Left ventricle myocardium superior (tissue), 1 donor: Measurements from ENCODE around the gene DYNC1LI2. TPM values are rescaled to one million over a fixed set of nuclear protein-coding genes. Genes with fewer than 3 reads are reported as not detected.
"Not testable (repeated sequence)": the region's sequence is repeated elsewhere in the genome, so short reads cannot be mapped to it uniquely, and the experiment has no call there.

Experiments
- ATAC-seq: fragments of 200-7000 bp; cut with Tn5 transposase; one replicate; pipeline ENCODE4 v1.9.1; 2020; ENCODE audit warnings: mild to moderate bottlenecking, moderate library complexity
- DNase-seq: peaks from one replicate; pipeline ENCODE4 v3.0.0-alpha.2; 2020
- intact Hi-C: fragments of 100-400 bp; cut with micrococcal nuclease; formaldehyde crosslinking; loops from one replicate; pipeline ENCODE4 v1.11.0; 2022
- total RNA-seq: library from RNA; stranded (reverse); fragmentation: NEBNext Ultra II Directional; extraction: Animal tissue kit (Norgen Biotek cat#: 25700); gene quantifications from one replicate; pipeline ENCODE4 v1.2.1, GENCODE V29; 2021
- donor health status: DM: no; HTN: yes; CAD: no; lungs with severe emphysema.

DYNC1LI2 gene
- total RNA-seq, 1 donor from 2014 or later, result 80.6 TPM

DNA sequence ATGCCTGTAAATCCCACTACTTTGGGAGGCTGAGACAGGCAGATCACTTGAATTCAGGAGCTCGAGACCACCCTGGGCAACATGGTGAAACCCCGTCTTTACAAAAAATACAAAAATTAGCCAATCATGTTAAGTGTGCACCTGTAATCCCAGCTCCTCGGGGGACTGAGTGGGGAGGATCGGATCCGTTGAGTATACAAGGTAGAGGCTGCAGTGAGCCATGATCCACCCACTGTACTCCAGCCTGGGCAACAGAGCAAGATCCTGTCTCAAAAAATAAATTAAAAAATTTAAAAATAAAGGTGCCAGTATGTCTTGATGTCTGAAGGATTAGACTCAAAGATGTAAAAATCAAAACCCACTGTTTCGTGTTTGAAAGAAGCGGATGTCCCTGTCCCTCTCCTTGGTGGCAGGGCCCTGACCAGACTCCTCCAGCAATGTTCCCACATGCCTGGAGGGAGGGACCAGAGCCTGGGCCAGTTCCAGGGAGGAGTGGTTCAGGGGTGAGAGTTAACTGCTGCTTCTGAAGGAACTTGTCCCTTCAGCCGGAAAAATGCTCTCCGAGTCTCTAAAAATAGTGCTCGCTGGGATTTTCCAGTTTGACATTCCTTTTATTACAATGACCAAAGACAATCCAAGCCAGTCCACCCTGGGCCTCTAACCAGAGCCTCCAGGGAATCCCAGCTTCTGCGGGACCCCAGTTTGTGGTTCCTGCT, 45.5 kb downstream of the DYNC1LI2 start:
- peak; percentile 77 for DNase-seq
- peak; percentile 89 for ATAC-seq
- intact Hi-C loops, result no loop called here

DNA sequence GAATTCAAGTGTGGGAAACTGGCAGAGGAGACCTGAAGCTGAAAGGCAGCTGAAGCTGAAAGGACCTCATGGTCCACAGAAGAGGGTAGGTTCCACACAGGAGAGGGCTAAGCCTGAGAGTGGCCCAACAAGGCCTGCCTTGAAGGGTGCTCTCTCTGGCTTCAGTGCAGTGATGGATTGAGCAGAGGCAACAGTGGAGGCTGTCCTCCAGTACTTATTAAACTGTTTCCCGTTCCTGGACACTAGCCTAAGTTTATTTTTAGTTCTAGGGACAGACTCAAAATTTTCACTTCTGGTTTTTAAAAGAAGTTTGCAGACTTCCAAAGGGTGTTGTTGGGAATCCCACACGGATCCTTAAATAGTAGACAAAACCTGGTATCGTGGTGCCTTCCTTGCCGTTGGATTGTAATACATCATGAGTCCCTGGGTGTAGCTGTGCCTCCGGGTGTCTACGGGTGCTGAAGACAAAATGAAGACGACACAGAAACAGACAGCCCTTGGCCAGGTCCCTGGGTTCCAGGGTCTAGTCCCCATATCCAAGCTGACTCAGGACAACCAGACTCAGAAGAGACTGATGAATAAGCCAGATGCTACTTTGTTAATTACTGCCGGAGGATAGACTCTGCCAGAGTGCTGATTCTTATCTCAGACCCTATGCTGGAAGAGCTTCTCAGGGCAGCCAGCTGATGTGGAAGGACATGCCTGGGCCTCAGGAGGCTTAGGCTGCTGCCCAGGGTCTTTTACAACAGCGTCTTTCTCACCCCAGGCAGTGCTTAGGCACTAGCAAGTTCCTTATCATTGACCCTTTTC, 47.8 kb downstream of the DYNC1LI2 start:
- no peak for DNase-seq
- ATAC-seq, result peak; percentile 43
- intact Hi-C loops, result no loop called here

DNA sequence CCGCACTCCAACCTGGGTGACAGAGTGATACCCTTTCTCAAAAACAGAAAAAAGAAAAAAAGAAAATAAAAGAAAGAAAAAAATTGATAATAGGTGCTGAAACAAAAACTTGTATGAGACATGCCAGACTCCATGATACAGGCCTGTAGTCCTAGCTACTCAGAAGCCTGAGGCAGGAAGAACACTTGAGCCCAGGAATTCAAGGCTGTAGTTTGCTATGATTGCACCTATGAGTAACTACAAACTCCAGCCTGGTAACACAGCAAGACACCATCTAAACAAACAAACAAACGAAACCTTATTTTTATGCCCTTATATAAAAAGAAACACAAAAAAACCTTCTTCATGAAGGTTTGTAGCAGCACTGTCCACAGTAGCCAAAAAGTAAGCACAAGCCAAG, 49.9 kb downstream of the DYNC1LI2 start:
- intact Hi-C loops, result no loop called here
- no peak for DNase-seq
- ATAC-seq, result no peak

DNA sequence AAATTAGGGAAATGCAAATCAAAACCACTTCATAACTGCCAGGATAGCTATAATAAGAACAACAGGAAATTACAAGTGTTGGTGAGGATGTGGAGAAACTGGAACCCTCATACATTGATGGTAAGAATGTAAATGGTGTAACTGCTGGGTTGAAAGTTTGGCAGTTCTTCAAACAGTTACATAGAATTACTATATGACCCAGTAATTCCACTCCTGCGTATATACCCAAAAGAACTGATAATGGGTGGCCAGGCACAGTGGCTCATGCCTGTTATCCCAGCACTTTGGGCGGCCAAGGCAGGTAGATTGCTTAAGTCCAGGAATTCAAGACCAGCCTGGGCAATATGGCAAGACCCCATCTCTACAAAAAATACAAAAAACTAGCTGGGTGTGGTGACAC, 50.4 kb downstream of the DYNC1LI2 start:
- DNase-seq, result no peak
- ATAC-seq, result no peak
- intact Hi-C loops, result no loop called here

DNA sequence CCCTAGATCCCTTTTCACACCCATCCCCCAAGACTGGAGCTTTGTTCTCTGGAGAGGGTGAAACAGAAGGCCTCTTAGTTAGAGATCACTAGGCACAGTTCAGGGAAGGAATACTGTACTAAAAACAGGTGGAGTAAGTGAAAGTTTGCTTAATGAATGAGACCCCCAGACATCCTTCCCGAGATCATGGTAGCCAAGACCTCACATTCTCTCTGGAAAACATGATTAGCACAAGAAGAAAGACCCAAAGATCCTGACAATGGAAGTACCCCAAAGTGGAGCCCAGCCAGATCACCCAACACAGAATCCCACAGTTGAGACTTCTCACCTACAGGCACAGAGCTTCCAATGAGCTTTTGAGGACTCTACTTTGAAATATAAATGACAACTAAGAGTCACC, 51.5 kb downstream of the DYNC1LI2 start:
- ATAC-seq (no peak), DNase-seq (no peak)
- intact Hi-C loops, result no loop called here

DNA sequence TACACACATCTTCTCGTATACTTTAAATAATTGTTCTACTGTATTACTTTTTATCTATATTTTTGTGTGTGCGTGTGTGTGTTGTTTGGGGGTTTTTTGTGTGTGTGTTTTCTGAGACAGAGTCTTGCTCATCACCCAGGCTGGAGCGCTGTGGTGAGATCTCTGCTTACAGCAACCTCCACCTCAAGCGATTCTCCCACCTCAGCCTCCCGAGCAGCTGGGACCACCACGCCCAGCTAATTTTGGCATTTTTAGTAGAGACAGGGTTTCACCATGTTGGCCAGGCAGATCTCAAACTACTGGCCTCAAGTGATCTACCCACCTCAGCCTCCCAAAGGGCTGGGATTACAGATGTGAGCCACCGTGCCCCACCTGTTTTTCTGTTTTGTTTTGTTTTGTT, 53.4 kb downstream of the DYNC1LI2 start:
- ATAC-seq, result no peak
- DNase-seq, result no peak
- intact Hi-C loops, result no loop called here

DNA sequence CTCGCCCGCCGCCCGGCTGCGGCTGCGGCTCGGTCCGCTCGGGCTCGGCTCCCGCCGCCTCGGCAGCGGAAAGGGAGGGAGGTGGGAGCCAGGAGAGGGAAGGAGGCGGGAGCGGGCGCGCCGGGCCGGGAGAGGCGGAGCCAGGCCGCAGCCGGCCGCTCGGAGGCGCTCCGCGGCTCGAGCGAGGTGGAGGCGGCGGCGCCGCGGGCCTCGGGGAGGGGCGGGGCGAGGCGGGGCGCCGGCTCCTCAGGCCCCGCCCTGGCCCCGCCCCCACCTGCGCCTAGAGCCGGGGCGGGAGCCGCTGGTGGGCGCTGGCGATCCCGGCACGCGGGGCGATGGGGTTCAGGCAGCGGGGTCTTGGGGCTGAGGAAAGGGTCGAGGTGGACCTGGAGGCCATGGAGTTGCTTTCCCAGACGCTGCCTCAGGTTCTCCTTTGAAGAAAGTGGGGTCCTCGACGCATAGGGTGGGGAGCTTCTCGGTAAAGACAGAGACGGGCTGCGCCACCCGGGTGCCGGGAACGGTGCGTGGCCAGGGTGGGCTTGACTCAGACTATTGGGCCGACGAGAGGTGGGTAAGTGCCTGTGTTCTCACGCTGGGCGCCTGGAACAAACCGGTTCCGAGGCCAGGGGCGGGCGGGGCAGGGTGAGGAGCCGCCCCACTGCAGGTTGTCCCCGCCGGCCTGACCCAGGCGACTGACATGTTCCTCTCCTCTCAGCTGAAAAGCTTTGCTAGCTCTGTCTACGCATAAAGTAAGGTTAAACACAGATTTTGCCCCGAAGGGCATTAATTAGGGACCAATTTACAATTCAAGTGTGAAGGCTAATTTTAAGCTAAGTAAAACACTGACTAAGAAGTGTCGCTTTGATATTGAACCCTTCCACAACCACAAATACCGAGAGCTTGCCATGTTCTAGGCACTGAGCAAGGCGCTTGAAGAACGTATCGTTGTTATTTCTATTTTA, 54.5 kb downstream of the DYNC1LI2 start, which contains the start of gene CMTM4:
Gene CMTM4, minus strand, starts transcription at position 75 of the 962 bp plus-strand sequence. CDS start 218 bp downstream, outside the sequence.
- DNase-seq (peak; percentile 93), ATAC-seq (peak; percentile 98)
- intact Hi-C loops, result no loop called here

DNA sequence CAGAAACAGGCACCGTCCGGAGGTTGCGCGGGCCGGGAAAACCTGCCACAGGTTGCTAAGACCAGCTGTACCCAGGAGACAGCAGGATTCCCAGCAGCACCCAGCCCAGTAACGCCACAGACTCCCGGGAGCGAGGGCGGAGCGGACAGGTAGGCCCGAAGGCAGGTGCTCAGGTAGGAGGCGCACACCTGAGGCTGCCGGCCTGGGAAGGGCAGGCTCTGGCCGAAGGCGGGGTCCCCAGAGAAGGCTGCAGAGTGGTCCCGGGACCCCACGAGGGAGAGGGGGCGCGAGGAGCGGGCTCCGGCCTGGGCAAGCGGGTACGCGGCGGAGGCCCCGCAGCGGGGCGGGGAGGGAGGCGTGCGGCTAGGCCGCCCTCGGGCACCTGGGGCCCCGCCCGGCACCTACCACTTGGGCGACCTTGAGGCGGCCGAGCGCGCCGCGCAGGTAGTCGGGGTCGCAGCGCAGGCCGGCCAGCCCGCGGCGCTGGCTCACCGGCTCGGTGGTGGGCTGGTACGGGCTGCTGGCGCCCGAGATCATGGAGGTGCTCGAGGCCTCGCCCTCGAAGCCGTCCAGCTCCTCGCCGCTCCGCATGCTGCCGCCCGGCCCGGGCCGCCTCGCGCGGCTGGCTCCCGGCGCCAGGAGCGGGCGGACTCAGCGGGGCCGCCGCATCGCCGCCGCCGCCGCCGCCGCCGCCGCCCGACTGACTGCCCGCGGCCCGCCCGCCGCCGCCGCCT, 55.3 kb downstream of the DYNC1LI2 start:
- peak; percentile 57 for DNase-seq
- intact Hi-C loops, result no loop called here
- ATAC-seq, result peak; percentile 13

DNA sequence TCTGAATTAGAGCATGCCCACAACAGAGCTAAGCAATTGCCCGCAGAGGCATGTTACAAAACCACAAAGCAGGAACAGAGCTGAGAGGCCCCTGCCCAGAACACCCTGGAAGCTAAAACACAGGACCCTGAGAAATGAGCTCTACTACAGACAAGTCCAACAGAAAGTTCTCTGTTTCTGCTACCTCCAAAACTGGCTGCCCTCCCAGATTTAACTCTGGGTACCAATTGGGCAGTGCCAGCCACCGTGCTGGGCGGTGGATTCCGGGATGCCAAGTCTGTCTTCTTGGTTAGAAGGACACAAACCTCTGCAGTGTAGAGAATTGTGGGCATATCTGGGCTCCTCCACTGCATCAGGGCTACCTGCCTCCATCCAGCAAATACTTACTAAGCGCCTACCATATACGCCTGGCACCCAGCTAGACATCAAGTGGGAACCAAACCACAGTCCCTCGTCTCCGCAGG, 55.9 kb downstream of the DYNC1LI2 start:
- DNase-seq (no peak), ATAC-seq (no peak)
- intact Hi-C loops, result no loop called here

DNA sequence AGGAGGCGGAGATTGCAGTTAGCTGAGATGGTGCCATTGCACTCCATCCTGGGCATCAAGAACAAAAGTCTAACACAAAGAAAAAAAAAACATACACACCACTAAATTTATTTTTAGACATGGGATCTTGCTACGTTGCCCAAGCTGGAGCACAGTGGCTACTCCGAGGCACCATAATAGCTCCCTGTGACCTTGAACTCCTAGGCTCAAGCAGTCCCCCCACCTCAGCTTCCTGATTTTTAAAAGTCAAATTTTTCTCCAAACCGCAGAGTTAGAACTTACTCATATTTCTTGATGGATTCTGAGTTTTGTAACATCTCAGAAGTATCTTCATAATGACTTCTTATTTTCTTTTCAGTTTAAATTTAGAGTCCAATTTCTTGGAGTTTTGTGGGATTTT, 58.3 kb downstream of the DYNC1LI2 start:
- DNase-seq, result no peak
- intact Hi-C loops, result no loop called here
- ATAC-seq, result no peak

DNA sequence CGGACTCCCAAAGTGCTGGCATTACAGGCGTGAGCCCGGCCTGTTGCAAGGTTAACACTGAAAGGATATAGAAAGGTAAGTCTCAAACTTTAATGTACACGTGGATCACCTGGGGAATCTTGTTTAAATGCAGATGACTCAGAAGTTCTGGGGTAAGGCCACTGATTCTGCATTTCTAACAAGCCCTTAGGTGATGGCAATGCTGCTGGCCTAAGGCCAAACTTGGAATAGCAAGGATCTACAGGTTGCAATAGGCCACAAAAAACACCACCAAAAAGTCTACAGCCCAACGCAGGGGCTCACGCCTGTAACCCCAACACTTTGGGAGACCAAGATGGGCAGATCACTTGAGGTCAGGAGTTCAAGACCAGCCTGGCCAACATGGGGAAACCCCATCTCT, 59.1 kb downstream of the DYNC1LI2 start:
- no peak for ATAC-seq
- intact Hi-C loops, result no loop called here
- no peak for DNase-seq

DNA sequence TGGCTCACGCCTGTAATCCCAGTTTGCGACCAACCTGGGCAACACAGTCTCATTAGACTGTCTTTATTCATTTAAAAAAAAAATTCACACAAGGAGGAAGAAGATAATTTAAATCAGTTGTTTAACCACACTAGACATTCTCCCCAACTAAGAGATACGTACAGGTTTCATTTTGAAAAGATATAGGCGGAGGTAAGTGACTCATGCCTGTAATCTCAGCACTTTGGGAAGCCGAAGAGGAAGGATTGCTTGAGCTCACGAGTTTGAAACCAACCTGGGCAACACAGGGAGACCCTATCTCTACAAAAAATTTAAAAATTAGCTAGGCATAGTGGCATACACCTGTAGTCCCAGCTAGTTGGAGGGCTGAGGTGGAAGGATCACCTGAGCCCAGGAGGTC, 60.2 kb downstream of the DYNC1LI2 start:
- ATAC-seq, result no peak
- intact Hi-C loops, result no loop called here

DNA sequence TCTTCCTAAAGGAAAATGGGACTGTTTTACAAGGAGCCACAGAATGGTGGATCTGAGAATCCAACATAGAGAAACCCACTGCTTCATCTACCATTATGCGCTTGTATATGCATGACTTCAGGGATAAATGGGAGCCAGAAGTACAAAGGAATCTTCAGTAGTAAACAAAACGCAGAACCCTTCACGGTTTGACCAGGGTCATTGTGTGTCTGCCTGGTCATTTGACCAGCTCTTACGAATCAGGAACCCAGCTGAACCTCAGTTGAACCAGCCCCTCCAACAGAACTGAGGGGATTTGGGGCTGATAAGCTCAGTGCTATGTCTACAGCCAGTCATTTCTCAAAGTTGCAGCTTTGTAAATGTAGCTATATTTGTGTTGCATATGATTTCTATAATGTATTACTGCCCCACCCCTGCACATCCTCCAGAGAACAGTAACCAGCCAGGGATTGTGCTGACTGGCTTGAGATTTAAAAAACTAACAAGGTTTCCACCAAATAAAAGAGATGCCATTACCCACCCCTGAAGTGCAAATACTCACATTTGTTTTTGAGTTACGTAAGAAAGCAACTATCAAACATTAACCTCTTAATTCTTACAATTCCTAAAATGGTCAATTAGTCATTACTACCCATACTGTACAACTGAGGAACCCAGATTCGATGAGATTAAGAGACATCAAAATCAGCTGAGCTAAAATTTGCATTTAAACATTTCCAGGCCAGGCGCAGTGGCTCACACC, 61.1 kb downstream of the DYNC1LI2 start:
- intact Hi-C loops, result no loop called here
- ATAC-seq (no peak), DNase-seq (no peak)

More for the DNA sequence above, 60.2 kb downstream of the DYNC1LI2 start:
- DNase-seq, result no peak

DNA sequence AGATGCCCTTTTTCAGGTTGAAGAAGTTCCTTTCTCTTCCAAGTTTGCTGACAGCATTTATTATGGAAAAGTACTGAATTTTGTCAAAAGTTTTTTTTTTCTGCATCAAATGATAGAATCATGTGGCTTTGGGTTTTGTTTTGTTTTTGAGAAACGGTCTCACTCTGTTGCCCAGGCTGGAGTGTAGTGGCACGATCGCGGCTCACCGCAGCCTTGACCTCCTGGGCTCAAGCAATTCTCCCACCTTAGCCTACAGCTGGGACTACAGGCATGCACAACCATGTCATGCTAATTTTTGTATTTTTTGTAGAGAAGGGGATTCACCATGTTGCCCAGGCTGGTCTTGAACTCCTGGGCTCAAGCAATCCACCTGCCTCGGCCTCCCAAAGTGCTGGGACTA, 62.1 kb downstream of the DYNC1LI2 start:
- DNase-seq, result no peak
- ATAC-seq, result no peak
- intact Hi-C loops, result no loop called here

DNA sequence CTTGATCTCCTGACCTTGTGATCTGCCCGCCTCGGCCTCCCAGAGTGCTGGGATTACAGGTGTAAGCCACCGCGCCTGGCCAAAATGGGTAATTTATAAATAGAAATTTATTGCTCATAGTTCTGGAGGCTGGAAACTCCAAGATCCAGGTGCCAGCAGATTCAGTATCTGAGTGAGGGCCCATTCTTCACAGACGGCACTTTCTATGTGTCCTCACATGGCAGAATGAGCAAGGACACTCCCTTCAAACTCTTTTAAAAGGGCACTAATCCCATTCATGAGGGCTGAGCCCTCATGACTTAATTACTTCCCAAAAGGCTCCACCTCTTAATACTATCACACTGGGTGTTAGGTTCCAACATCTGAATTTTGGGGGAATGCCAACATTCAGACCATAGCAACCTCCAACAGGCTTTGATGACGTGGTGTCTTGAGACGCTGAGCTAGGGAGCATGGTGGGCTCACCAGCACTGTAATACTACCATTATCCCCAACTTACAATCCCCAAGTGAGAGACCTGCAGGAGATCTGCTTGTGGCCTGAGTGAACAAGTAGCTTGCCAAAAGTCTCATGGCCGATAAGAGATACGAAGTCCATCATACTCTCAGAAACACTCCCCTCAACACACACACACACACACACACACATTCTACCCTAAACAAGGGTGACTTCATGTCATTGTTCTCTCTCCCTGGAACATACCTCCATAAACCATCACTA, 63.3 kb downstream of the DYNC1LI2 start:
- DNase-seq (no peak), ATAC-seq (no peak)
- intact Hi-C loops, result no loop called here

DNA sequence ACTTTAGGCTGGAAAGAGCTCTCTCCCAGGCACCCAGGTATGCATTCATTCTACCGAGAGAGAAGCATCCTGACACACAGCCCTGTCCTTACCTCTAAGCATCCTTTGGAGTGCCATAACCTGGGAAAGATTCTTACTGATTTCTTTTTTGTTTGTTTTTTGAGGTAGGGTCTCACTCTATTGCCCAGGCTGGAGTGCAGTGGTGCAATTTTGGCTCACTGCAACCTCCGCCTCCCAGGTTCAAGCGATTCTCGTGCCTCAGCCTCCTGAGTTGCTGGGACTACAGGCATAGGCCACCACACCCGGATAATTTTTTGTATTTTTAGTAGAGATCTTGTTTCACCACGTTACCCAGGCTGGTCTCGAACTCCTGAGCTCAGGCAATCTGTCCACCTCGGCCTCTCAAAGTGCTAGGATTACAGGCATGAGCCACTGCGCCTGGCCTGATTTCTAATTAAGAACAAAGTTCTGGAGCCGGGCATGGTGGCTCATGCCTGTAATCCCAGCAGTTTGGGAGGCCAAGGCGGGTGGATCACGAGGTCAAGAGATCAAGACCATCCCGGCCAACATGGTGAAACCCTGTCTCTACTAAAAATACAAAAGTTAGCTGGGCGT, 65.8 kb downstream of the DYNC1LI2 start:
- intact Hi-C loops, ATAC-seq, DNase-seq: not testable (repeated sequence)

DNA sequence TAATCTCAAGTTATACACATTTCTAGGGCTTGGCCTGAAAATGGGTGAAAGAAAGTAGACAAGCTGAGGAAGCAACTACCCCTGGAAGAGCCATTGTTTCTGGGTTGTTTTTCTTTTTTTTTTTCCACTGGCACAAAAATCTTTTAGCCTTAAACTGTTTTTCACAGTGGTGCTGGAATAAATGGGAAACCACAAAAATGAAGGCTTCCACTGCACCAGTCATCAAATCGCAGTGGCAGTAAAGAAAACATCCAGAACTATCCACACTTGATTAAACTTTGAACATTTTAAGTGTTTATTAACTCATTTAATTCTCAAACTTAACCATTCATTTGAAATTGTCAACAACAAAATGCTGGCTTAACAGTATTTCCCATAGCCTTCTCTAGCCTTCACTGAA, 69.1 kb downstream of the DYNC1LI2 start:
- DNase-seq, result no peak
- intact Hi-C loops, result no loop called here
- no peak for ATAC-seq
